ENCODE measurements around the gene LIMCH1.
"Not testable (repeated sequence)": the region's sequence is repeated elsewhere in the genome, so short reads cannot be mapped to it uniquely, and the experiment has no call there.

DNA sequence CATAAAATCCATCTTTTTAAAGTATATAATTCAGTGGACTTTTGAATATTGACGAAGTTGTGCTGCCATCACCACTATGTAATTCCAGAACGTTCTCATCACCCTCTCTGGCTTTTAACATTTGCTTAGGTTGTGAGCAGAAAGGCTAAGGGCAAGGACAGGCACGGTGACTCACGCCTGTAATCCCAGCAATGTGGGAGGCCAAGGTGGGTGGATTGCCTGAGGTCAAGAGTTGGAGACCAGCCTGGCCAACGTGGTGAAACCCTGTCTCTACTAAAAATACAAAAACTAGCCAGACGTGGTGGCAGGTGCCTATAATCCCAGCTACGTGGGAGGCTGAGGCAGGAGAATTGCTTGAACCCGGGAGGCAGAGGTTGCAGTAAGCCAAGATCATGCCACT is 199.5 kb downstream of the LIMCH1 start:
- TF ChIP-seq, protein P1, sequence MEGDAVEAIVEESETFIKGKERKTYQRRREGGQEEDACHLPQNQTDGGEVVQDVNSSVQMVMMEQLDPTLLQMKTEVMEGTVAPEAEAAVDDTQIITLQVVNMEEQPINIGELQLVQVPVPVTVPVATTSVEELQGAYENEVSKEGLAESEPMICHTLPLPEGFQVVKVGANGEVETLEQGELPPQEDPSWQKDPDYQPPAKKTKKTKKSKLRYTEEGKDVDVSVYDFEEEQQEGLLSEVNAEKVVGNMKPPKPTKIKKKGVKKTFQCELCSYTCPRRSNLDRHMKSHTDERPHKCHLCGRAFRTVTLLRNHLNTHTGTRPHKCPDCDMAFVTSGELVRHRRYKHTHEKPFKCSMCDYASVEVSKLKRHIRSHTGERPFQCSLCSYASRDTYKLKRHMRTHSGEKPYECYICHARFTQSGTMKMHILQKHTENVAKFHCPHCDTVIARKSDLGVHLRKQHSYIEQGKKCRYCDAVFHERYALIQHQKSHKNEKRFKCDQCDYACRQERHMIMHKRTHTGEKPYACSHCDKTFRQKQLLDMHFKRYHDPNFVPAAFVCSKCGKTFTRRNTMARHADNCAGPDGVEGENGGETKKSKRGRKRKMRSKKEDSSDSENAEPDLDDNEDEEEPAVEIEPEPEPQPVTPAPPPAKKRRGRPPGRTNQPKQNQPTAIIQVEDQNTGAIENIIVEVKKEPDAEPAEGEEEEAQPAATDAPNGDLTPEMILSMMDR (IDR thresholded peaks at IDR 0.05; ENCODE audit: borderline replicate concordance, extremely low read depth, low read length, poor library complexity, severe bottlenecking), result not testable (repeated sequence)
- not testable (repeated sequence) for TF ChIP-seq EZH2 (IDR thresholded peaks at IDR 0.05; ENCODE audit: borderline replicate concordance, low read depth, low read length, severe bottlenecking)

Data from DND-41 (cell line).